NCI-H460 (cell line): ENCODE measurements around the gene NBPF1. TPM values are rescaled to one million over a fixed set of nuclear protein-coding genes. Genes with fewer than 3 reads are reported as not detected.
A peak's percentile ranks its signal among the peaks of the same experiment; 100 is the strongest.
"Not testable (repeated sequence)": the region's sequence is repeated elsewhere in the genome, so short reads cannot be mapped to it uniquely, and the experiment has no call there.

Experiments used
- DNase-seq: peaks from one replicate; pipeline ENCODE4 v3.0.0-alpha.2; 2016; ENCODE audit warnings: low read depth; ENCODE audit errors: extremely low read depth
- small RNA-seq, 2 experiments: library from RNA; depleted of rRNA; stranded (forward); fragments of <200 nt; gene quantifications; one replicate each; pipeline ENCODE3, GENCODE V24; 2014
- total RNA-seq: library from RNA; depleted of rRNA; stranded (reverse); fragments of >200 nt; shearing (Covaris generic); gene quantifications from 2 replicates; pipeline ENCODE4 v1.2.3, GENCODE V29; 2014; rRNA removed

NBPF1 gene
- total RNA-seq, 1 experiment from 2014 or later, result 12.9 TPM

DNA sequence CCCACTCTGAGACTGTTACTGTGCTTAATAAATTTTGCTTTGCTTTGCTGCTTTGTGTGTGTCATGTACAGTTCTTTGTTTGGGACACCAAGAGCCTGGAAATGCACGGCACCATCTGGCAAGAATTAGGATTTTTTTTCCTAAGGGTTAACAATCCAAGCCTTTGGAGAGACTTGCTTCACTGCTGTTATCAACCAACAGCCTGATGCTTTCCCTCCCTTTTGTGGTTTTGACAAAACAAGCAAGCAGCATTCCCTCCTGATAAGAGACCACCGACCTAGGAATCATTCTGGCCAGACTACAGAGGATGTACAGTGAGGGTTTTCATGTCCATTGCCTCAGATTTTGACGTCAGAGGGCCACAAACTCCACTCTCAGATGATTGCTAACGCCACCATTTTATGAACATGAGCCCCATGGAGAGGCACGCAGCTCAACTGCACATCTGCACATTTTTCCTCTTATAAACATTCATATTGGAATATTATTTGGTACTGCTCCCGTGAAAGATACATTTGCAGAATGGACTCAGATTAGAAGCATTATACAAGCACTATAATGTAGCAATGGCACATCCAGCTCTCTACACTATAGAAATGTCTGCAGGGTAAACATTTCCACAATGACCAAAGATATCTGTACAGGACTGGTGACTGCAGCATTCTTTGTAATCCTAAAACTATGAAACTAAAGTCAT lies 94.0 kb downstream of the NBPF1 start:
- not testable (repeated sequence) for DNase-seq

DNA sequence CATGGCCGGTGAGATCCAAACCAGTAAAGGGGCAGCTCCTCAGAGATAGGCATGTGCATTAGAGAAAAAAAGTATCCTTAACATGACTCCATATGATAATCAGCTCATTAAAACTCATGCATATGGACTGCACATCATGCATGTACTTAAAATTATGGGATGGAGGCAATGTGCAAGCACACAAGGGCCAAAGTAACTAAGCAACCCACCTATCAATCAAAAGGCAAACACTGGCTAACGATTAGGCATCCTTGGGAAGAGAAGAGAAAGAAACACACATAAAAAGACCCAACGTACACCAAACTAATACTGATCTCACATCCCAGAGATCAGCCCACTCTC lies 94.5 kb downstream of the NBPF1 start:
- DNase-seq, result not testable (repeated sequence)

DNA sequence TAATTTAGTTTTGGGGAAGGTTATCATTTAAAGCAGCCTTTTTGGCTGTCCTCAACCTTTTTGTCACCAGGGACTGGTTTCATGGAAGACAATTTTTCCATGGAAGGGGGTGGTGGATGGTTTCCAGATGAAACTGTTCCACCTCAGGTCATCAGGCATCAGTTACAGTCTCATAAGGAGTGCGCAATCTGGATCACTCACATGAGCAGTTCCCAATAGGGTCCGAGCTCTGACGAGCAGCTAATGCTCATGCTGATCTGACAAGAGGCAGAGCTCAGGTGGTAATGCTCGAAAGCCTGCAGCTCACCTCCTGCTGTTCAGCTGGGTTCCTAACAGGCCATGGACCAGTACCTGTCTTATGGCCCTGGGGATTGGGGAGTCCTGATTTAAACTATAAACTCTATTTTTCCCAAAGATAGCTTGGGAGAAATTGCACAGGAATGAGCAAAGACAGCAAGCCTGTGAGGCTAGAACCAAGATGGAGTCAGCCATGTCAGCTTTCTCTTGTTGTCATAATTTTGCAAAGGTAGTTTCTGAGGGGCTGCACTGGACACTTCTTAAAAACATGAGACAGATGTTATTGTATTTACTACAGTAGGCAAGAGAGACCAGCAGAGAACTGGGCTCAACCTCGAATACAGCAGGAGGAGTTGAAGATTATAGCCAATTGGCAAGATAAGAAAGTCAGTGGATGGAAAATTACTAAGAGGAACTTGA lies 96.5 kb downstream of the NBPF1 start:
- not testable (repeated sequence) for DNase-seq

DNA sequence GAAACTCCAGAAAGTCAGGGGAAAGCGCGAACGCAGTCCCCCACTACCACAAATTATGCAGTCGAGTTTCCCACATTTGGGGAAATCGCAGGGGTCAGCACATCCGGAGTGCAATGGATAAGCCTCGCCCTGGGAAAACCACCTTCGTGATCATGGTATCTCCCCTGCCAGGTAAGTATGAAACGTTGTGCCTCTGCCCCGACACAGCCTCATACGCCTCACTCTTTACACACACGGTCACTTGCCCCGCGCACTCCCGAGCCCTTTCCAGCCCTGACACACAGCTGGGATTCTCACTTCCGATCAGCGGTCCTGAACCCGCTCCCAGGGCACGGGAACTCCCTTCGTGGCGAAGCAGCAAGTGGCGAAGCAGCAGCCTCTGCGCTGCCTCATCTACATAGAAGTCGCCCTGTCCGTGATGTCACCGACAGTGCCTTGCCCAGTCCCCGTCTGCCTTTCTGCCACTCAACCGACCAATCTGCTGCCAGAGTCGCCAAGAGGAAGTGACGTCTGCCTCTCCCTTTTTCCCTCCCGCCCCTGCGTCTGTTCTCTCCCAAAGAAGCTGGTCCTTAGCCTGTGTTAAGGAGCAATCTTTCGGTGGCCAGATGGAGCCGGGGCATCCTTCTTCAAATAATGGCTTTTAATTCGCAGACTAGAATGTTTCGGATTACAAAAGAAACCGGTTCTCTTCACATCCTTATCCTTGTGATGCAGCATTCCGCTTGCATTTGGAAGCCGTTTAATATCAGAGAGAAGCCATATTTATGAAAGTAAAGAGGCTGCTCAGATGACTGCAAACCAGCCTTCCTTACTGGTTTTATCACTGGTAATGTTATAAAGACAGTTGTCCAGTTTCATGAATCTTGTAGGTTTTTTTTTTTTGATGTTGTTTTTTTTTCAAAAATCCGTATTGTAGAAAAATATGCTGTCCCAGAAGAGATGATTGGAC lies 99.0 kb downstream of the NBPF1 start, which contains the start of gene RNU1-1:
TSS of gene RNU1-1 (minus strand) at position 179 of the 949 bp plus-strand sequence.
- DNase-seq, result peak; percentile 38

DNA sequence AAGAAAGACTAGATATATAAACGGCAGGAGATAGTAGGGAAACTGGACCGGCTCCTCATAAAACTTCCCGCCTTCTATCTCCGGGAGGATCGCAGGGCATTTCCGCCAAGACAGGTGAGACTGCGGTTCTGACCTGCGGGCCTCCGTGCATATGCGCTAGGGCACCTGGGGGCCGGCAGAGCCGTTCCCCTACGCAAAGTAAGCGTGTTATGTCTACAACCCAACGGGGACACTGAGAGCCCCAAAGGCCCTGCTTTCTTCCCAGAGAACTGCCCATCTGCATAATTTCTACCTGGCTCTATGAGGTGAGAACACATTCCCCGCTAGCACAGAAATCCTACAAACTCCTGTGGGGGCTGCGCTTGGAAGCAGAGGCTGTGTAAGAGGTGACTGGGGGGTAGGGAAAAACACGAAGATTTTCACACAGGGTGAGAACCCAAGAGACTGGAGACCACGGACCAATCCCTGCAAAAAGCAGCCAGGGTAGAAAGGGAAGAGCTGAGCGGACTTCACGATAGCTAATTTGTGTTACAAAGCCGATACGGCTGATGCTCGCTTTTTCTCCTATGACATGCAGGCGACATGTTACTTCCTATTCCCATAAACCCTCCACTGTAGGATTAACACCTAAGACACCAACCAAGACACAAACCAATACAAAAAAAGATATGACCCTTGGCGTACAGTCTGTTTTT lies 99.8 kb downstream of the NBPF1 start:
- peak; percentile 83 for DNase-seq

DNA sequence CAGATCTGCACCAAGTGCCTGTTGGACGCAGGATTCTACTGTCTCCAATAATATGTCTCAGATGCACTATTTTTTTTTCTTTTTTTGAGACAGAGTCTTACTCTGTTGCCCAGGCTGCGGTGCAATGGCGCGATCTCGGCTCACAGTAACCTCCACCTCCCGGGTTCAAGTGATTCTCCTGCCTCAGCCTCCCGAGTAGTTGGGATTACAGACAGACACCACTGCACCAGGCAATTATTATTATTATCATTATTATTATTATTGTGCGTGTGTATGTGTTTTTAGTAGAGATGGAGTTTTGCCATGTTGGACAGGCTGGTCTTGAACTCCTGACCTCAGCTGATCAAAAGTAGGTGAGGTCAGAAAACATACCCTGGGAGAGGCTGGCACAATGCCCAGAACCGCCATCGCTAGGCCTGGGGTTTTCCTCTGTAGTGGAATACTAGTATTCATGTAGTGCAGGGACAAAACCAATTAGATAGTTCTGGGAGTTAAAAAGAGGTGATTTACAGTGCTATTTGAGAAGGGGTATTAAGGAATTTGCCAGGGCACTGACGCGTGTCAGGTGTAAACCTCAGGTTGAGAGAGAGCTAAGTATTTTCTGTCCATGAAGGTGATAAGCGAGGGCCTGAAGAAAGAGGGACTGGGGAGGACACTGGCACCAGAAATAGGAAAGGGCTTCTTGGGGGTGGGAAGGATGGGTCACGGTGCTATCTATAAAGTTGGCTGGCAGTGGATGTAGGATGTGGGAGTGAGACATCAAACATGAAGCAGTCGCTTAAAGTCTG lies 100.5 kb downstream of the NBPF1 start:
- DNase-seq, result not testable (repeated sequence)

Small RNA genes lying within 50 kb of the gene (small RNA-seq; reads per million reads assigned to genes)
- 0.02 to 0.18 reads per million in 2 experiments for gene RNU1-1
- 0 reads per million in 2 experiments for gene RNU1-6P

Other genes with a start within 250 kb of the NBPF1 start
- gene SZRD1, start 246.3 kb downstream of the NBPF1 start, total RNA-seq, result 49.0 and 51.4 TPM in 2 replicates
- gene SPATA21, start 176.1 kb downstream of the NBPF1 start, total RNA-seq, result not detected in 2 replicates
- 24.4 and 30.8 TPM in 2 replicates for gene NECAP2, start 172.8 kb downstream of the NBPF1 start, total RNA-seq
- under 0.01 TPM in 2 replicates for gene RNU1-1, start 99.3 kb downstream of the NBPF1 start, total RNA-seq
- under 0.01 TPM in 2 replicates for gene RNU1-3, start 53.4 kb upstream of the NBPF1 start, total RNA-seq
- under 0.01 TPM in 2 replicates for gene RNU1-4, start 127.0 kb upstream of the NBPF1 start, total RNA-seq